GM12892 (cell line): ENCODE data around the gene MIR17HG.

Source experiments
- POLR2A ChIP-seq: IDR thresholded peaks from 2 replicates; pipeline ENCODE4 v1.6.1; 2011; ENCODE audit warnings: low read depth, low read length, control low read depth
- POLR2AphosphoS5 ChIP-seq: IDR thresholded peaks from 2 replicates; pipeline ENCODE4 v1.6.1; 2011; ENCODE audit warnings: low read depth, low read length, control low read depth

- TF ChIP-seq POLR2AphosphoS5 (no peak), POLR2A (no peak)
Observed at GRCh38 chr13:91326146-91326545, 21.3 kb upstream of the MIR17HG start.
